Suppressor macrophage treated with lipopolysaccharide for 4 hours (primary cell): ENCODE measurements around the gene SLBP.

Source experiments
- DNase-seq: peaks from one replicate; pipeline ENCODE4 v3.0.0-alpha.2; 2020

The SLBP gene

DNA sequence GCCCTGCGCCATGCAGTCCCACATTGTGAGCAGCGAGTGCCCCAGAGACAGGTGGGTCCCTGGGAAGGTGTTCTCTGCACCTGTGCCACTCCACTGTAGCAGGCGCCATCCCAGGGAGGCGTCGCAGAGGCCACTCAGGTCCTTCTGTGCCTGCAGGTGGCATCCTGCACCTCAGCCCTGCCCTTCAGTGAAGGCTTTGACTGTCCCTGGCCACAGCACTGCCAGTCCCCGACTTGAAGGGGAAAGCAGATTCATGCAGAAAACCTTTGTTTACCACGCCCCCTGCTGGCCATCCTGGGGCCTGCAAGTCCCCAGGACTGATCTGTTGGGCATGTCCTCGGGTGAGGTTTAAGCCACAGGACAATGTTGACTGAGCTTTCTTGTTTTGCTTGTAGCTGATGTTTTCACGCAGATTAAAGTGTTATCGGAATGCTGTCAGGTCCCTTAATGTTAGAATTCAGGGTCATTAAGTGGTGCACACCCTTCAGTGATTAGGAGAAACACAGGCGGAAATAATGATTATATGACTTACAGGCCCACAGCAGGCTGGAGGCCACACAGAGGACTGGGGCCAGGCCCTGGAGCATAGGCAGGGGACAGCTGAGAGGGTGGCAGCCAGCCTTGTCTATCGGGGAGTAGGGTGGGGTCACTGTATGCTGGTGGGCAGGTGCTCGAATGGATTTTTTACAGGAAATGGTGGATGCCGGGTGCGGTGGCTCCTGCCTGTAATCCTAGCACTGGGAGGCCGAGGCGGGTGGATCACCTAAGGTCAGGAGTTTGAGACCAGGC, 14.2 kb upstream of the SLBP start:
- peak; percentile 93 for DNase-seq

DNA sequence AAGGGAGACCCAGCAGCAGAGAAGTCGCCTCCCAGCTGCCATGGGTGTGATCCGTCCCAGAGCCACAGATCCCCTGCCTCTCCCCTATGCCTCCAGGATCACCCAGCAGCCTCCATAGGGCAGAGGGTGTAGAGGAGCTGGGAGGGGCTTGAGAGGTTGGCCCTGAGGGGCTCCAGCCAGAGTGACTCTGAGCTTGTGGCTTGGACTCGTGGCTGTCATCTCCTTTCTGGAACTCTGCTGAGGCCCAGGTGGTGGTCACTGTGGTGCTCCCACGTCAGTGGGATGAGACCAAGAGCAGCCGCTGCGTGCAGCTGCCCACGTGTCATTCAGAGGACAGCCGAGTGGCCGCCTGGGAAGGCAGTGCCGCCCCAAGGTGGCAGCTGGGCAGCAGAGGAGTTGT, 13.4 kb upstream of the SLBP start:
- DNase-seq, result no peak

DNA sequence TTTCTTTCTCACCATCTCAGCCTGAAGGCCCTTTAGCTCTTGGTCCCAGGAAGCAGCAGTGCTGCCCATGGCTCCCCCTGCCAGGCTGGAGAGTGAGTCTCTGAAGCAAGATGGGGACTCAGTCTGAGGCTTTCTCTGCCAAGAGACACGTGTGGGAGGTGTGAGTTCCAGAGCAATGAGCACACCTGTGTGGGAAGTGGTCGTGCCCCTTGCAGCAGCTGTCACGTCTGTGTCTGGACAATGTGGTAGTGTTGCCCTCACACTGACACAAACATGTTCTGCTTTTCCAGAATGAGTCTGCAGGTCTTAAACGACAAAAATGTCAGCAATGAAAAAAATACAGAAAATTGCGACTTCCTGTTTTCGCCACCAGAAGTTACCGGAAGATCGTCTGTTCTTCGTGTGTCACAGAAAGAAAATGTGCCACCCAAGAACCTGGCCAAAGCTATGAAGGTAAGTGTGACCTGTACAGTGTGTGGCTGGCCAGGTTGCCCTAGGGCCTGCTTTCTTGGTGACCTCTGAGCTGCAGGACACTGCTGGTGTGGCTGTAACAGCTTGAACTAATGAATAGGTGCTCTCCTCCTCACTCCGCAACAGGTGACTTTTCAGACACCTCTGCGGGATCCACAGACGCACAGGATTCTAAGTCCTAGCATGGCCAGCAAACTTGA, 11.1 kb upstream of the SLBP start:
- peak; percentile 65 for DNase-seq

DNA sequence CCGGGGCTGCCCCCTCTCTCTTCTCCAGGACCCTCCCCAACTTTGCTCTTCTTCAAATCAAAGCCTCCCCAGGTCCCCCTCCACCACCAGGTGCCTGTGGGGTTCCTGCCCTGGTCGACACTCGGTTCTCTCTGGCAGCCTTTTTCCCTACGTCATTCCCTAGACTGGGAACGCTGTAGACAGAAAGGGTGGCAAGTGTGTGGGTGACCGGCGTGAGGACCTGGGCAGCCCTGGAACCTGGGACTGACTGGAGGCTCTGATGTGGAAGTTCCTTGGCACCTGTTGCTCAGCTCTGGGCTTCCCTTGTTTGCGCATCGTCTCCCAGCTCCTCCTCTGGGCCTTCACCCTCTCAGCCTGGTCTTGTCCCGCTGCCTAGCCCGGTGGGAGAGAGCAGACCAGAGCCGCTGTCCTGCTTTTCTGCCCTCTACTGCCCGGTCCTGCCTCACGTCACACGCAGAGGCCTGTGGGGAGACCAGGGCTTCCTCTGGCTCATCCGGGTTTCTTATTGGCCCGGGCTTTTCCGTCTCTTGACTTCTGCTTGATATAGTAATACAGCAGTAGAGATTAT, 10.5 kb upstream of the SLBP start:
- DNase-seq, result peak; percentile 53

DNA sequence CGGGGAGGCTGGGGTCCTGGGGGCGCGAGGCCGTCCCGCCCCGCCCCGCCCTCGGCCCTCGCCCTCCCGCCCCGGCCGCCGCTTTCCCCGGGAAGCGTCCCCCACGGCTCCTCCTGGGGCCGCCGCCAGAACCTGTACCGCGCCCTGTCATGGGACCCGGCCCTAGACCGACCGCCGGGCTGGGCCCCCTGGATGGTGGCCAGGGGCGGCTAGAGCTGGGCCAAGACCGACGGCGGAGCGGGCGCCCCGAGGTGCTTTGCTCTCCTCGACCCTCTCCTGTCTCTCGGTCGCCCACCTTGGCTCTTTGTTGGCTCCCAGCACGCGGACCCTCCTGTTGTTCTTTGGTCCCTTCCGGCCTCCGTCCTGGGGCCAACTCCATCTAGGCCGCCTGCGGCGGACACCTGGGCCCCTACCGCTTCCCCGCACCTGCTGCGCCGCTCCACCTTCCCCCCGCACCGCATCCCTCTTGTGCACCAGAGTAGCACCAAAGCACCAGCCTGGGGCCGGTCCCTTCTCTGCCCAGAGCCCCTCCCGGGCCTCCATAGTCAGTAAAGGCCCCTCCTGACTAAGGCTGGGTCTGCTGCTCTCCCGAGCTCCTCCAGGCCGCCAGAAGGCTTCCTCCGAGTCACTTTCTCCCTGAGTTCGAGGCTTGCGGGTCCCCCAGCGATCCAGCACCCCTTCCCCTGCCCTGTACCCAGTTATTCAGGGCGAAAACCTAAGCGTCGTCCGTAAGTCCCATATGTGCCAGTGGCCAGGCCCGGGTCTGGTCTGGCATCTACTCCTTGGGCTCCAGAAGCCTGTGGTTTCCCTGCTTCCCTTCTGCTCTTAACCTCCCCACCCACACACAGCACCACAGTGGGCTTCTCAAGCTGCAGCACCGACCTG, 9.8 kb upstream of the SLBP start:
- no peak for DNase-seq

DNA sequence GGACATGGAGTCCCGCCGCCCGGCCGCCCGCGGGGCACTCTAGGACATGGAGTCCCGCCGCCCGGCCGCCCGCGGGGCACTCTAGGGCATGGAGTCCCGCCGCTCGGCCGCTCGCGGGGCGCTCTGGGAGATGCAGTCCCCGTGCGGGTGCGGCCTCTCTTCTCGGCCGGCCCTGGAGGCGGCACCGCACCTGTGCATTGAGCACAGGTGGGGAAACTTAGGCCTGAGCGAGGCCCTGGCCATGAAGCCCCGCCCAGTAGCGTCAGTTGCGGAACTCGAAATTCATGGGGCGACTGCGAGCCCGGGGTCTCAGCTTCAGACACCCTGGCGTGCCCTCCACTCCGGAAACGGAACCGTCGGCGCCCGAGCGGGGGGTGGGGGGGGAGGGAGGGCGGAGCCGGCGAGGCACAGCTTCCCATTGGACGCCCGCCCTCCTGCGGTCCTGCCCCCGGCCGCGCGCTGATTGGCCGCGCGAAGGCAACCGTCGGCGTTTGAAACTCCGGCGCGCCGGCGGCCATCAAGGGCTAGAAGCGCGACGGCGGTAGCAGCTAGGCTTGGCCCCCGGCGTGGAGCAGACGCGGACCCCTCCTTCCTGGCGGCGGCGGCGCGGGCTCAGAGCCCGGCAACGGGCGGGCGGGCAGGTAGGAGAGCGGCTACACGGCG, 9.0 kb upstream of the SLBP start, which contains the start of the genes TACC3 and TMEM129:
Gene TACC3 (plus strand): TSS at position 519 of the 663 bp plus-strand sequence. CDS start 1,901 bp downstream, outside the sequence.
Gene TMEM129 (minus strand): TSS at position 321 of the 663 bp plus-strand sequence. CDS start 486 bp downstream, outside the sequence.
- peak; percentile 95 for DNase-seq

DNA sequence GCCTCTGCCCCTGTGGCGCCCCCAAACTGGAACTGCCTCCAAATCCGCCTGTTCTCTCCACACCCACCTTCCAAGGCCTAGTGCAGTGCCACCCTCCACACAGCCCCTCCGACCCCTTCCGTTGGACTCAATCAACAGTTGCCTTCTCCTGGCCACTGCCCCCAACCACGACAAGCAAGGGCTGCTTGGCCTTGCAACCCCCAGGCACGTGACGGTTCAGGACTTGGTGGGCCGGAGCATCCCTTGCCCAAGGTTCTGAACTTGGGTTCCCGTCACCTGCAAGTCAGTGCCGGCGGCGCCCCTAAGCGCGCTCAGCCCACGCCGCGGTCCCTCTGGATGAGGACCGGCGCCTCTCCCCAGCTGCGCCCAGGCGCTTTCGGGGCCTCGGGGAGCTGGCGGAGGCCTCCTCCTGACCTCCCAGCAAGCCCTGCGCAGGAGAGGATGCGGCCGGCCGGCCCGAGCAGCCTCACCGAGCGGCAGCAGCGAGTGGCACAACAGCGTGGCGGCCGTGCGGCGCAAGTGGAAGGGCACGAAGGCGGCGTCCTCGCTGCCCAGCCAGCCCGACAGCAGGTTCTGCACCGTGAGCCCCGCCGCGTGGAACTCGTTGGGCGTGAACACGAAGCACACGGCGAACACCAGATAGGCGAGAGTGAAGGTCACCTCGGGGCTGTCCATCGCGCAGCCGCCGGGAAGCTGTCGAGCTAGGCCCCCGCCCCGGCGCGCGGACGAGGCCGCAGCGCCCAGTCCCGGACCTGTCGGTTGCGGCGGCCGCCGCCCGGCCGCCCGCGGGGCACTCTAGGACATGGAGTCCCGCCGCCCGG, 8.3 kb upstream of the SLBP start:
- peak; percentile 42 for DNase-seq

DNA sequence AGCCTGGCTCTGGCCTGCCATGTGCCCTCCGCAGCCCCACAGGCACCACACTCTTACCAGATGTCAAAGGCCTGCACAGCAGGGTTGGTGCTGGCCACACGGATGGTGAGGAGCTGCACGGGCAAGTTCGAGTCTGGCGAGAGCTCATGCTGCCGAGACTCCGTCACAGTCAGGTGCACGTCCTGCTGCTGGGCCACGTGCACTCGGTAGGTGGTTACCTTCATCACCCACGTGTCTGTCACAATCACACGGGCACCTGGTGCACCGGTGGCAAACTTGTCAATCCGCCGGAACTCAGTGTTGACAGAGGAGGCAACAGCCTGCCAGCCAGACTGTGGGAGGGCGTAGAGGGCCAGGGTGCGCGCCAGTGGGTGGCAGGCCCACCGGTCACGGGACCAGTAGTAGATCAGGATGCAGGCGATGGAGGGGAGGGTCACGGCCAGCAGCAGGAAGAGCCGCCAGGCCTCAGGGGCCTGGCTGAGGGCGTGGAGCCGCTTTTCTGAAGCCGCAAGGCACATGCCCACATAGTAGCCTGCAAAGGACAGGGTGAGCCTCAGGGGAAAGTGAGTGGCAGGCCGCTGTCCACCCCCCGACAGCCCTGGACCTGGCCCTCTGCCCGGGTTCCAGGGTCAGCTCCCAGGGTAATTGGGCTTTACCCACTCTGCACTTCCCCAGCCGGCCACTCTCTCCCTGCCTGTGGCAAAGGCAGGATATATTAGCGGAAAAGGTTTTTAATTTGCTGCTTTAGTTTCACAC, 6.2 kb upstream of the SLBP start:
- DNase-seq, result no peak

DNA sequence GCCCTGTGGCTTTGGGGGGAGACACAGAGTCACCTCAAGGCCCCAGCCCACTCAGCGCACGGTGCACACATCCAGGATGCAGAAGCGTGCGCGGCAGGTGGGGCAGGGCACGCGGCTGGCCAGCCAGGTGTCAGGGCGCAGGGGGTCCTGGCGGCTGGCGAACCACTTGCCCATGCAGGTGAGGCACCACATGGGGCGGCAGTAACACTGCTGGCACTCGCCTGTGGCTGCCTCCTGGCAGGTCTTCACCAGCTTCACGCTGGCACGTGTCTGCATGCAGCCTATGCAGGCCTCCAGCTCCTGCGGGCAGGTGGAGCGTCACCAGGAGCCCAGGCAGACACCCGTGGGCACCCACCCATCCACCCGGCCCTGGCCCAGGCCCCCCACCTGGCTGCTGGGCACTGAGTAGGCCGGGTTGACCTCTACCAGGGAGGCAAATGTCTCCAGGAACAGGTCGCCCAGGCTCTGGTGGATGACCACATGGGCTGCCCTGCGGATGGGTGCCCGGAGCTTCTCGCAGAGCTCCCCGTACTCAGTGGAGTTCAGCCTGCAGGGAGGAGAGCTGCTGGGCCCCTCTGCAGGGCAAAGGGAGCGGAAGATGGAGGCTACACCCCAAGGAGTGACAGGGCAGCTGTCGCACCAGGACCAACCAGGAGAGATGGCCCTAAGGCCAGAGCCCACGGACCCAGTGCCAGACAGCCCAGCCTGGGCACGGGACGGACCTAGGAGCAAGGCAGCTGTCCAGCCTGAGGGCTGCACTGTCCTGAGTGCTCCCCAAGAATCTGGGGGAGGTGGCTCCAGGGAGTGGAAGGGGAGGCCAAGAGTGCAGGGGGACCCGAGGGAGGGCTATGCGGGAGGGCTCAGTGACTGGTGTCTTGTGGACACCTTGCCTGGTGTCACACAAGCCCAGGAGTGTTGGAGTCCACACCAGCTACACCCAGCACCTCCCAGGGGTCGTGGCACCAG, 5.3 kb upstream of the SLBP start:
- no peak for DNase-seq

DNA sequence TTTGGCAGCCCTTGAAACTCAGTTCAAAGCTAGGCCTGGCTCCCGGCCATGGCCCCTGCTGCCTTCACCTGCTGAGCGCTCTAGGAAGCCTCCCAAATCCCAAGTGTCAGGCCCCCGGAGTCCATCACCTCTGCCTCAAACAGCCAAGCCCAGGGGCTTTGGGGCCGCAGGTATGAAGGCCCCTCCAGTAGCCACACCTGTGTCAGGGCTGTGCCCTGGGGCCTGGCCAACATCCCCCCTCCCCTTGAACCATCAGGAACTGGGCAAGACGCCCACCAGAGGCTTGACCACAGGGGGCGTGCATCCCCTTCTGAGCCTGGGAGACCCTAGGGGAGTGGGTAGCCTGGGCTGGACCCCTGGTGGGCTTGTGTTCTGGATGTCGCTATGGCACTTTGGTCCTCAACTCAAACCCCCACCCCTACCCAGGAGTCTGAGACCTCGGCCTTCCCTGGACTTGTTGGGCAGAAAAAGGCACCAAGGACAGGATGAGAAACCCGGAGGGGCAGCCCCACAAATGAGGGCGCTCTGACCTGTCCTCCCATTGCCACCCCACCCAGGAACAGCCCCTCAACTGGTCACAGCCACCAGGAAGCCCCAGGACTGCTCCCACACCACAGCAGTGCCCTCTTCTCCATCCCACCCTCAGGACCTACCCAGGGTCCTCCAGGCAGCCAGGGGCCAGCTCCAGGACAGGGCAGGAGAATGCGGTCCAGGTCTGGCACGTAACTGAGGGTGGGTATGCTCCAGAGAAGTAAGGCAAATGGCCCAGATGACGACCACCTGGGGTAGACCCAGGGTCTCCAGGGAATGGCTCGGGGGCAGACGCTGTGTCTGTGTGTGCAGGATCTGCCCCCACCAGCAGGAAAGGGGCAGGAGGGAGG, 4.2 kb upstream of the SLBP start:
- DNase-seq, result no peak

DNA sequence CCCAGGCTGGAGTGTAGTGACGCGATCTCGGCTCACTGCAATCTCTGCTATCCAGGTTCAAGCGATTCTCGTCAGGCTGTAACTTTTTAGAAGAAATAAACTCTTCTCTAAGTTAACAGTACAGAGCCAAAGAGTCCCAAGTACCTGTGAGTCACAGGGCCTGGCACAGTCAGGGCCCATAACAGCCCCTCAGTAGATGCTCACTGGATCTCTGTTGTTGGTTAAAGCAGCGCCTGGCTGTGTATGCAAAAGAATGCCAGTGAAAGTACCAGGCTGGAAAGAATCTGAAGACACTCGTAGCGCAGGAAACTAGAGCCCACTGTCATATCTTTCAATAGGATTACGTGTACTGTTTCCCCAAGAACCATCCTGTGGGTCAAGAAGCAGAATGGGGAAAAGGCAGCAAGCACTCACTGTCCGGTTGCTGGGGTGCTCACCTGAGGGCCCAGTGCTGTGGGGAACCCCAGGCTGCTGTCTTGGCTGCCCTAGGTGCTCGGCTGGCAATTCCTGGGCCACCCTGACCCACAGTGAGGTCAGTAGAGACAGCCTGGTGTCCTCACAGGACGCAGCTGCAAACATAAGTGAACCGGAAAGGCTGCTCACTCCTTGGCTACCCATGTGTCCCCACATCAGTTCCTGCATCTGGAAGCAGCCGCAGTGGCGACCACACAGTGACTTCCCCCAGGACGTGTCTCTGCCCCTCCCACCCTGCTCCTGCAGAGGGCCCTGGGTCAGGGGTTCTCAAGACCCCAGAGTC, 3.1 kb upstream of the SLBP start:
- DNase-seq, result no peak

DNA sequence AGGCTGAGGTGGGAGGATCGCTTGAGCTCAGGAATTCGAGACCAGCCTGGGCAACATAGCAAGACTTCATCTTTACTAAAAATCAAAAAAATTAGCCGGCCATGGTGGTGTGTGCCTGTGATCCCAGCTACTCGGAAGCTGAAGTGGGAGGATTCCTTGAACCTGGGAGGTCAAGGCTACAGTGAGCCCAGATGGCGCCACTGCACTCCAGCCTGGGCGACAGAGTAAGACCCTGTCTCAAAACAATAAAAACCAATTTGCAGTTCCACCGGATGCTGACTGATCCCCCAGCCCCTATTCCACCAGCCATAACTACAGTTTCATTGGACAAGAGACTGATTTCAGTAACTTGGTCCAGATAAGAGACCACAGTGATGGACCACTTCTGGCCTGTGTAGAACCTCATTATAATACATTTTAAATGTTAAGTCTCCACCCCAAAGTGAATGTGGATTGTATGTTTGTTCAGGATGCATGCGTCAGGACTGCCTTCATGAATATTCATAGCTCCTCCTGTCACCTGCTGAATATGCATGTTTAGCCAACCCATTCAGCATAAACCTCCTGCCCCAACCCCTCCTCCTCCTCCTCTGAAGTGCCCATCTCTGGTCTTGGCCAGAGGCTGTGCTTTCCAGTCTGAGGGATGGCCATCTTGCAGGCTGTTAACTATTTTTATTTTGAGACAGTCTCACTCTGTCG, 2.3 kb upstream of the SLBP start:
- DNase-seq, result no peak

DNA sequence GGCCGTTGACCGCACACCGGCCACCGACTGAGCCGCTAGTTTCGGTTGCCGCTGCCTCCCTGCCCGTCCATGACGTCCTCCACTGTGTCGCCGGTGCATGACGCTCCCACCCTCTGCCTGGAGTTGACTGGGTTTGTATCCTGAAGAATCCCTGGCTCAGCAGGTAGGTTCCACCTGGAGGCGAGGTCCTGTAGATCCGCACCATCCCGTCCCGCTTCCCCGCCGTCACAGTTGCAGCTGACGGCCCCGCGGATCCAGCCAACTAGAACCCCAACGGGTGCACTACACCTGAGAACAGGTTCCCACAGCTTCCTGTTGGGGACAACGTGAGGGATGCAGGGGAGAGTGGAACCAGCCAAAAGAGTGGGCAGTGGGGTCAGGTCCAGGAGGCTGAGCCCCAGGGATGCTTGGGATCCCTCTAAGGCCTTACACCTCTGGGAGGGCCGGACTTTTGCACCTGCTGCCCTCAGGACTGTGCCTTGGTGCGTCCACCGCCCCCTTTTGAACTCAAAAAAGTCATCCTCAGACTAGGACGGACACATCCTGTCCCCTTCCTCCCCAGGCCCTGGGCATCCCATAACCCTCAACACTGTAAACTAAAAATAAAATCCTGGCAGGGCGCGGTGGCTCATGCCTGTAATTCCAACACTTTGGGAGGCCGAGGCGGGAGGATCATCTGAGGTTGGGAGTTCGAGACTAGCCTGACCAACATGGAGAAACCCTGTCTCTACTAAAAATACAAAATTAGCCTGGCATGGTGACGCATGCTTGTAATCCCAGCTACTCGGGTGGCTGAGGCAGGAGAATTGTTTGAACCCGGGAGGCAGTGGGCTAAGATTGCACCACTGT, 1.1 kb upstream of the SLBP start:
- DNase-seq, result no peak

DNA sequence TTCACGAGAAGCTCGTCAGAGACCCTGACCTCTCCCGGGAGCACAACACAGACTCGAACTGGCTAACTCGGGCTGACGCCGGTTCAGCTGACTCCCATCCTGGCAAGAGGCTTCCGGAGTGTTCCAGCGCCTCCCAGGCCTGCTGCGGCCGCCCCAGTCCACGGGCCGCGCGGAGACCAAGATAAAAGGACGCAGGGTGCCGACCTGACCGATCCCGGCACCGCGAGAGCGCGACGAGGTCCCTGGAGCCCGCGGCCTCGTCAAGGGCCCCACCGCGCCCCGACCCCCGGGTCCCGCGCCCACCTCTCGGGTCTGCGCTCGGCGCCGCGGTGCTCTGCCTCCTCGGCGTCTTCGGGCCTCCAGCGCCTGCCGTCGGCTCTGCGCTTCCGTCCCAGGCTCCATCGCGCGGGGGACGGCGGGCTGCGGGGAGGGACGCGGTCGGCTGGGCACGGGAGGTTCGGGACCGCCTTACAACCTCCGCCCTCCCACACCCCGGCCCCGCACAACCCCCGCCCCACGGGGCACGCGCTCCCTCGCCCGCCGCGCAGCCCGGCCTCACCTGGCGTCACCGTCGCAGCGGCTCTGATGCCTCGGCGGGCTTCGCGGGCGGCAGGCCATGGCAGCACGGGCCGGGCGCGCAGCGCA, 426 bp downstream of the SLBP start:
- DNase-seq, result peak; percentile 69

DNA sequence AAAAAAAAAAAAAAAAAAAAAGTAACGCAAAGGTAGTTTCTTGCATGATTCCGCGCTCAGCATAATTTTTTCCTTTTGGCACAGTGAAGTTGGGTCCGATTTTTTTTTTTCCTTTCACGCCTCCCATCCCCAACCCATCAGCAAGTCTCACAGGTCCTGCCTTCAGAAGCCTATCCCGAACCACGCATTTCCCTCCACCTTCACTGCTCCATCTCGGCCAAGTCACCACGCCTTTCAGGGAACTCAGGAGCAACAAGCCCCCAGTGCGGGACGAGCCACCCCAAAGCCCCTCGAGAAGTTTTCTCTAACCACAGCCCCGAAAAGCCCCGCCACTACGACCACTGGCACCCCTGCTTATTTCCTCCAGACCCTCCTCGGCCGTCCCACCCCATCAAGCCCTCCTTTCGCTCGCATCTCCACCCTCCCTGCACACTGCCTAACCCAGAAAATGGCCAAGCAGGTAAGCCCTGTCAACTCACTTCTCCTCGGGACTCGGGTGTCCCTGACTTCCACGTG, 1.0 kb downstream of the SLBP start:
- DNase-seq, result no peak
